Astrocyte (in vitro differentiated cells and primary cell): ENCODE results near the gene DCUN1D3. TPM values are rescaled to one million over a fixed set of nuclear protein-coding genes. Genes with fewer than 3 reads are reported as not detected.
A peak's percentile ranks its signal among the peaks of the same experiment; 100 is the strongest.

Source experiments
- DNase-seq: peaks from one replicate; pipeline ENCODE4 v3.0.0-alpha.2; 2010; ENCODE audit warnings: low read depth
- FAIRE-seq: peaks from 2 replicates; lab custom pipeline; 2011; peaks lifted over from hg19 to GRCh38; lab: Jason Lieb, UNC
- H2AFZ ChIP-seq: 2 replicates; pipeline ENCODE4 v1.6.0; 2012; ENCODE audit warnings: low read depth, low read length, inconsistent platforms
- H3K27ac ChIP-seq: 2 replicates; pipeline ENCODE4 v1.5.1; 2011; ENCODE audit warnings: low read depth, low read length, inconsistent platforms
- H3K27me3 ChIP-seq: 2 replicates; pipeline ENCODE4 v1.6.0; 2011; ENCODE audit warnings: low read length, inconsistent platforms; ENCODE audit not compliant: insufficient read depth
- H3K36me3 ChIP-seq: 2 replicates; pipeline ENCODE4 v1.5.1; 2011; ENCODE audit warnings: low read length, inconsistent platforms; ENCODE audit not compliant: insufficient read depth
- H3K4me1 ChIP-seq: 2 replicates; pipeline ENCODE4 v1.5.1; 2011; ENCODE audit warnings: low read length, inconsistent platforms; ENCODE audit not compliant: insufficient read depth
- H3K4me2 ChIP-seq: 2 replicates; pipeline ENCODE4 v1.6.0; 2012; ENCODE audit warnings: low read length, inconsistent platforms
- H3K4me3 ChIP-seq: 2 replicates; pipeline ENCODE4 v1.5.1; 2011; ENCODE audit warnings: low read depth, mild to moderate bottlenecking, low read length, inconsistent platforms; ENCODE audit not compliant: insufficient read depth
- H3K79me2 ChIP-seq: 2 replicates; pipeline ENCODE4 v1.6.0; 2012; ENCODE audit warnings: mild to moderate bottlenecking, low read length, inconsistent platforms; ENCODE audit not compliant: insufficient read depth
- H3K9ac ChIP-seq: 2 replicates; pipeline ENCODE4 v1.6.0; 2012; ENCODE audit warnings: mild to moderate bottlenecking, low read length, inconsistent platforms
- H3K9me3 ChIP-seq: 2 replicates; pipeline ENCODE4 v1.5.1; 2012; ENCODE audit warnings: low read depth, mild to moderate bottlenecking, low read length, inconsistent platforms; ENCODE audit not compliant: insufficient read depth
- H4K20me1 ChIP-seq: 2 replicates; pipeline ENCODE4 v1.6.0; 2012; ENCODE audit warnings: low read length, inconsistent platforms; ENCODE audit not compliant: insufficient read depth
- H3K27ac Mint-ChIP-seq: one replicate; pipeline ENCODE4 v1.8.0; 2021; ENCODE audit warnings: mild to moderate bottlenecking, mixed read lengths; ENCODE audit not compliant: unreplicated experiment
- H3K27me3 Mint-ChIP-seq: one replicate; pipeline ENCODE4 v1.8.0; 2021; ENCODE audit warnings: low read depth, mixed read lengths; ENCODE audit not compliant: unreplicated experiment
- H3K36me3 Mint-ChIP-seq: one replicate; pipeline ENCODE4 v1.8.0; 2021; ENCODE audit warnings: low read depth, mixed read lengths; ENCODE audit not compliant: unreplicated experiment
- H3K4me1 Mint-ChIP-seq: one replicate; pipeline ENCODE4 v1.8.0; 2021; ENCODE audit warnings: low read depth, mixed read lengths; ENCODE audit not compliant: unreplicated experiment
- H3K4me3 Mint-ChIP-seq: one replicate; pipeline ENCODE4 v1.8.0; 2021; ENCODE audit warnings: mild to moderate bottlenecking, moderate library complexity, mixed read lengths; ENCODE audit not compliant: unreplicated experiment
- H3K9me3 Mint-ChIP-seq: one replicate; pipeline ENCODE4 v1.8.0; 2021; ENCODE audit warnings: mild to moderate bottlenecking, mixed read lengths; ENCODE audit not compliant: unreplicated experiment
- CTCF ChIP-seq: IDR thresholded peaks from 2 replicates; pipeline ENCODE4 v1.5.1; 2011; ENCODE audit warnings: low read depth, mild to moderate bottlenecking, inconsistent platforms, low read length, moderate library complexity; ENCODE audit not compliant: insufficient read depth
- EZH2 ChIP-seq: IDR thresholded peaks from 2 replicates; pipeline ENCODE4 v1.6.1; 2012; ENCODE audit warnings: mild to moderate bottlenecking, low read length, inconsistent platforms; ENCODE audit not compliant: insufficient read depth
- total RNA-seq: library from RNA; stranded (reverse); gene quantifications from 2 replicates; pipeline ENCODE4 v1.2.1, GENCODE V29; 2021

DCUN1D3 gene
- total RNA-seq, 1 donor from 2014 or later: 34.0 TPM

- no peaks in the 10 kb centered on the region for H3K9me3 ChIP-seq
- no peaks in the 10 kb centered on the region for H4K20me1 ChIP-seq
- TF ChIP-seq EZH2 (no peak), CTCF (no peak)
- FAIRE-seq (peak; percentile 82), DNase-seq (peak; percentile 96)
- peak overlapping the region; percentile 77 for H3K4me2 ChIP-seq
- Mint-ChIP-seq H3K27me3 (no peaks in the 10 kb centered on the region), H3K27ac (peak overlapping the region; percentile 80), H3K4me1 (peaks cover 38% of the 10 kb centered on the region), H3K4me3 (no peak overlapping the region), H3K36me3 (peaks cover 3% of the 10 kb centered on the region), H3K9me3 (no peaks in the 10 kb centered on the region)
- H3K36me3 ChIP-seq: no peaks in the 10 kb centered on the region
- H3K4me3 ChIP-seq: peak overlapping the region; percentile 27
- H3K79me2 ChIP-seq: no peaks in the 10 kb centered on the region
- H2AFZ ChIP-seq: peak overlapping the region; percentile 43
- peak overlapping the region; percentile 86 for H3K27ac ChIP-seq
- H3K4me1 ChIP-seq: peaks cover 40% of the 10 kb centered on the region
- peak overlapping the region; percentile 73 for H3K9ac ChIP-seq
- H3K27me3 ChIP-seq: no peaks in the 10 kb centered on the region
Observed at GRCh38 chr16:20910781-20911321, 10.7 kb upstream of the DCUN1D3 start.

GRCh38 chr16:20906341-20907255, 6.4 kb upstream of the DCUN1D3 start:
- Mint-ChIP-seq H3K27ac (peak overlapping the region; percentile 91), H3K4me3 (peak overlapping the region; percentile 50), H3K9me3 (no peaks in the 10 kb centered on the region), H3K27me3 (no peaks in the 10 kb centered on the region), H3K36me3 (no peaks in the 10 kb centered on the region), H3K4me1 (peaks cover 70% of the 10 kb centered on the region)
- no peak overlapping the region for H2AFZ ChIP-seq
- H3K27me3 ChIP-seq: no peaks in the 10 kb centered on the region
- peak overlapping the region; percentile 65 for H3K27ac ChIP-seq
- no peaks in the 10 kb centered on the region for H4K20me1 ChIP-seq
- H3K9me3 ChIP-seq: no peaks in the 10 kb centered on the region
- TF ChIP-seq EZH2 (no peak), CTCF (no peak)
- peaks cover 18% of the 10 kb centered on the region for H3K79me2 ChIP-seq
- peak overlapping the region; percentile 42 for H3K9ac ChIP-seq
- FAIRE-seq (peak; percentile 66), DNase-seq (peak; percentile 92)
- peak overlapping the region; percentile 69 for H3K4me2 ChIP-seq
- H3K4me1 ChIP-seq: peaks cover 58% of the 10 kb centered on the region
- no peaks in the 10 kb centered on the region for H3K36me3 ChIP-seq
- peak overlapping the region; percentile 7 for H3K4me3 ChIP-seq
